KOPT-K1 (cell line): Measurements from ENCODE around the gene HCFC2.

Source experiments
- H3K27ac ChIP-seq: fragments of 200-600 bp; sonication (generic); 2 replicates; pipeline ENCODE4 v1.5.1; 2016; ENCODE audit warnings: antibody characterized with exemption, mild to moderate bottlenecking, low read depth, low read length; ENCODE audit not compliant: poor library complexity, severe bottlenecking
- H3K36me3 ChIP-seq: fragments of 200-600 bp; sonication (generic); 2 replicates; pipeline ENCODE4 v1.5.1; 2017; ENCODE audit warnings: antibody characterized with exemption, mild to moderate bottlenecking, low read length, moderate library complexity; ENCODE audit not compliant: insufficient read depth
- H3K9me3 ChIP-seq: fragments of 200-600 bp; sonication (generic); 2 replicates; pipeline ENCODE4 v1.5.1; 2017; ENCODE audit warnings: antibody characterized with exemption, low read length, mild to moderate bottlenecking; ENCODE audit not compliant: insufficient read depth, poor library complexity, severe bottlenecking

HCFC2 gene

DNA sequence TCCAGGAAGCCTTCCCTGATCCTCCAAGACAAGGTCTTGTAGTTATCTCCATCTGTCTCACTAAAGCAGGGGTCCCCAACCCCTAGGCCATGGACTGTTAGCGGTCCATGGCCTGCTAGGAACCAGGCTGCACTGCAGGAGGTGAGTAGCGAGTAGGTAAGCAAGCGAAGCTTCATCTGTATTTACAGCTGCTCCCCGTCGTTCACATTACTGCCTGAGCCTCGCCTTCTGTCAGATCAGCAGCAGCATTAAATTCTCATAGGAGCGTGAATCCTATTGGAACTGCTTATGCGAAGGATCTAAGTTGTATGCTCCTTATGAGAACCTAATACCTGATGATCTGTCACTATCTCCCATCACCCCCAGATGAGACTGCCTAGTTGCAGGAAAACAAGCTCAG is 86.1 kb downstream of the HCFC2 start:
- Histone ChIP-seq H3K9me3 (no peaks in the 10 kb centered on the region), H3K36me3 (no peaks in the 10 kb centered on the region), H3K27ac (no peak overlapping the region)

DNA sequence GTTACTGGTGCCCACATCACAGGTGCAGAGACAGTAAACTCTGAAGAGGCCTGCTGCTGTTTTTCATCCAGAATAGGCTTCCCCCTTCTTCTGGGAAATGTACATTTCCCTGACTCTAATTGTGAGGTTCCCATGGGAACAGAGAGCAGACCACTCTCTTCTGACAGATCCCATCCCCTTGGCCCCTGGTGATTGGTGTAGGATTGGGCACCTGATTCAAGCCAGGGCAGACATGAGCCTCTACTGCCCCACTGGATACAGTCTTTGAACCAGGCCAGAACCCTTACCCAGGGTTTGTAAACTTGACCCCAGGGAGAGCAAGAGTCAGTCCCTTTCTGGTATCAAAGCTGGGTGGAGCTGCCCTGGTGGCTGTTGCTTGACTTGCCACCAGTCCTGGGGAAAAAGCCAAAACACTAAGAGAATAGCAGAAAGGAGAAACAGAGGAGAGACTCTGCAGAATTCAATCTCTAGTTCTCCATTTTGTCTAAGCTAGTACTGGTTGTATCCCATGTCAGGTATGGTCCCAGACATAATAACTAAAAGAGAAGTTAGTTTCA is 88.4 kb downstream of the HCFC2 start:
- no peaks in the 10 kb centered on the region for H3K9me3 ChIP-seq
- no peak overlapping the region for H3K27ac ChIP-seq
- no peaks in the 10 kb centered on the region for H3K36me3 ChIP-seq

DNA sequence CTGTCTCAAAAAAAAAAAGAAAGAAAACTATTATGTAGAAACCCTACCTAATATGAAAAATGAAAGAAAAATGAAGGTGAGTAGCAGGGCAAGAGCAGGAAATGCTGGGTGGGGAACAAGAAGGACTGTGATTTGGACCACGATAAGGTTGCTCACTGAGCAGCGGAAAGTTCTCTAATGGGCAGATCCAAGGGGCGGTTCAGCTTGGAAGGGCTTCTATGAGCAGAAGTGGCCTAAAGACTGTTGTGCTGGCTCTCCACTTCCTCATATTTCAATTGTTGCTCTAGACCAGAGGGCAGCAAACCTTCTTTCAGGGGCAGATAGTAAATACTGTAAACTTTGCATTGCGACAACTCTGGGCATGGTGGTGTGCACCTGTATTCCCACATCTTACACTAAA is 90.0 kb downstream of the HCFC2 start:
- no peaks in the 10 kb centered on the region for H3K9me3 ChIP-seq
- H3K36me3 ChIP-seq = no peaks in the 10 kb centered on the region
- no peak overlapping the region for H3K27ac ChIP-seq

DNA sequence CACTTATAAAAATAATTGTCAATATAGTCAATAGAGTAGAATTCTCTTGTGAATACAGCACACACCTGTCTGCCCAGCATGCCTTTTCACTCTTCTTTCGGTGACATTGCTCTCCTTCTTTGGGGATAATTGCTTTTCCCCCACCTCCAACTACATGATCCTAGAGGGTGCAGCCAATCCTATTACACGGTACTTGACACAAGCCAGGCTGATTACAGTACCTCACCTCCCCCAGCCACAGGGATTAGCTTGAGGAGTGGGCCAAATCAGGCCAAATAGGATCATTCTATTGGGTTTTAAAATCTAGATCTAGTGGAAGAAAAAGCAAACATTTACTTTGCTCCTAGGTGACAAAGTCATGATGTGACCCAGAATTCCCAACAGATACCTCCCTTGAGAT is 90.5 kb downstream of the HCFC2 start:
- Histone ChIP-seq H3K36me3 (no peaks in the 10 kb centered on the region), H3K27ac (no peak overlapping the region), H3K9me3 (no peaks in the 10 kb centered on the region)
